GM12872 (cell line): Measurements from ENCODE around the gene GSDME.

ENCODE experiments used
- CTCF ChIP-seq: IDR thresholded peaks from 3 replicates; pipeline ENCODE4 v1.5.1; 2011; ENCODE audit warnings: low read depth, mild to moderate bottlenecking, low read length, moderate library complexity; ENCODE audit not compliant: insufficient read depth

The GSDME gene

GRCh38 chr7:24730018-24730369 is 27.3 kb downstream of the GSDME start:
- TF ChIP-seq CTCF: no peak

- TF ChIP-seq CTCF: no peak
Observed at GRCh38 chr7:24729365-24730017, 27.8 kb downstream of the GSDME start.

- no peak for TF ChIP-seq CTCF
Observed at GRCh38 chr7:24728503-24729364, 28.5 kb downstream of the GSDME start.

- TF ChIP-seq CTCF: no peak
Observed at GRCh38 chr7:24728121-24728500, 29.2 kb downstream of the GSDME start.

- TF ChIP-seq CTCF: no peak
Observed at GRCh38 chr7:24727154-24728120, 29.8 kb downstream of the GSDME start.

GRCh38 chr7:24725554-24726241 is 31.6 kb downstream of the GSDME start:
- TF ChIP-seq CTCF: no peak
